Cardiac fibroblast (primary cell): ENCODE results near the gene RGPD4.
"Not testable (repeated sequence)": the region's sequence is repeated elsewhere in the genome, so short reads cannot be mapped to it uniquely, and the experiment has no call there.

Experiments used
- DNase-seq, 2 donors: peaks; one replicate each; pipeline versions ENCODE4 v3.0.0 to v3.0.0-alpha.2; 2010; ENCODE audit warnings: low read depth in 2 of 2
- H3K4me3 ChIP-seq, 2 donors: replicated peaks in 1 of 2; 1 replicate in 1 of 2; 2 replicates in 1 of 2; pipeline ENCODE4 v1.5.1; 2011; ENCODE audit warnings: low read depth in 2 of 2, low read length in 2 of 2, mild to moderate bottlenecking in 2 of 2, moderate library complexity in 1 of 2
- TF ChIP-seq, protein P1 (sequence below): IDR thresholded peaks from one replicate; pipeline ENCODE4 v1.5.1; 2011; ENCODE audit warnings: low read depth, mild to moderate bottlenecking, low read length, inconsistent platforms

The RGPD4 gene

DNA sequence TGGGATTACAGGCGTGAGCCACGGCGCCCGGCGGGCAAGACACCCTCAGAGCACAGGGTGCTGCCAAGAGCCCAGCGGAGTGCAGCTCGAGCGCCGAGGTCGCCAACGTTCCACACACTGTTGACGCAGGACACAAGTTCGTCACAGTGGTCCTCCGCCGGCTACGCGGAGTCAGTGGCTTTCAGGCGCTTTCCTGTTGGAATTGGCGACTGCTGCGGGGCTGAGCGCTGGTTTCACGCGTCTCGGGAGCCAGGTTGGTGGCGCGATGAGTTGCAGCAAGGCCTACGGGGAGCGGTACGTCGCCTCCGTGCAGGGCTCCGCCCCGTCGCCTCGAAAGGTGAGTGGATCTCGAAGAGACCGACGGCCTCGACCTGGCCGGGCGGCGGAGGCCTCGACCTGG lies at the start of gene RGPD4:
TSS of gene RGPD4 (plus strand) at position 144 of the 400 bp plus-strand sequence. CDS start at position 266, 122 bp downstream.
- H3K4me3 ChIP-seq, DNase-seq: not testable (repeated sequence)

DNA sequence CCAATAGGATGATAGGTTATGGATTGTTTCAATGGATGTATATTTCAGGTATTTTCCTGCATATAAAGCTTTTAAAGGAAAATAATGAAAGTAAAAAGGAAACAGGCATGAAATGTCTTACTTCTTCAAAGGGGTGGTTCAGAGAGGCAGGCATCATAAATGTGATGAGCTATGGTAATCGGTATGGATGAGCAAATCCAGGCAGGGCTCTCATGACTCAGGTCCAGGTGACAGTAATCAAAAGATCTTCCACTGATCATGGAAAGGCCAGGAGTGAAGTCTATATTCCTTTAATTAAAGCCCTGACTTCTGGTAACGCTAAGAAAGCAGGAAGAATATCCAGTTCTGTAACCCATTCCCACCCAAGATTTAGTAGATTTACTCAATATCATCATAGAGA lies 48.7 kb upstream of the RGPD4 start:
- DNase-seq: no peak
- TF ChIP-seq, protein P1, sequence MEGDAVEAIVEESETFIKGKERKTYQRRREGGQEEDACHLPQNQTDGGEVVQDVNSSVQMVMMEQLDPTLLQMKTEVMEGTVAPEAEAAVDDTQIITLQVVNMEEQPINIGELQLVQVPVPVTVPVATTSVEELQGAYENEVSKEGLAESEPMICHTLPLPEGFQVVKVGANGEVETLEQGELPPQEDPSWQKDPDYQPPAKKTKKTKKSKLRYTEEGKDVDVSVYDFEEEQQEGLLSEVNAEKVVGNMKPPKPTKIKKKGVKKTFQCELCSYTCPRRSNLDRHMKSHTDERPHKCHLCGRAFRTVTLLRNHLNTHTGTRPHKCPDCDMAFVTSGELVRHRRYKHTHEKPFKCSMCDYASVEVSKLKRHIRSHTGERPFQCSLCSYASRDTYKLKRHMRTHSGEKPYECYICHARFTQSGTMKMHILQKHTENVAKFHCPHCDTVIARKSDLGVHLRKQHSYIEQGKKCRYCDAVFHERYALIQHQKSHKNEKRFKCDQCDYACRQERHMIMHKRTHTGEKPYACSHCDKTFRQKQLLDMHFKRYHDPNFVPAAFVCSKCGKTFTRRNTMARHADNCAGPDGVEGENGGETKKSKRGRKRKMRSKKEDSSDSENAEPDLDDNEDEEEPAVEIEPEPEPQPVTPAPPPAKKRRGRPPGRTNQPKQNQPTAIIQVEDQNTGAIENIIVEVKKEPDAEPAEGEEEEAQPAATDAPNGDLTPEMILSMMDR: no peak
- H3K4me3 ChIP-seq: no peak overlapping the region

DNA sequence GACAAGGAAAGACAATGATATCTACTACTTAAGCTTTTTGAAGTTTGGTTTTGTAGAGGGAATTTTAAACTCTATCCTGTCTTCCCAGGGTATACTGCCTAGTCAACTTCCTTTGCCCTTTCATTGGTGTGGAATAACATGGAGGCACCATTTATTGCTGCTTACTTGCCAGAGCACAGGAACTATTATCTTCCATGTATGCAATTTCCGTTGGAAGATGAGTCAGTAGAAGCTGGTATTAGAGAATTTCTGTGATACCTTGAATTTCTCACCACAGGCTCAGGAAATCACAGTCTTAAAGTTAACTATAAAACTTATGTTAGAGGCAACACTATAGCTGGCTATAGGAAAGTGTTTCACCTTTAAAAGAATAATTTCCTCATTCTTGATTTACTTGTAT lies 40.9 kb upstream of the RGPD4 start:
- no peak overlapping the region for H3K4me3 ChIP-seq
- TF ChIP-seq, protein P1: no peak
- DNase-seq: no peak

DNA sequence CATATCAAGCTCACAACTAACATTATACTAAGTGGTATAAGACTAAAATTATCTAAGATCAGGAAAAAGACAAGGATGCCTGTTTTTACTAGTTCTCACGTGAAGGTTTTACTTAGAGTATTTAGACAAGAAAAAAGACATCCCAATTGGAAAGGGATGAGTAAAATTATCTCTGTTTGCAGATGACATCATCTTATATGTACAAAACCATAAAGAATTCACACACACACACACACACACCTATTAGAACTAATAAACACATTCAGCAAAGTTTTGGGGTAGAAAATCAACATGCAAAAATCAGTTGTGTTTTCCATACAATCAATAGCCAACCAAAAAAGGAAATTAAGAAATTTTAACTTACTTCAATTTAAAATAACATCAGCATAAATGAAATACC lies 35.9 kb upstream of the RGPD4 start:
- no peak for DNase-seq
- no peak overlapping the region for H3K4me3 ChIP-seq
- TF ChIP-seq, protein P1: no peak

DNA sequence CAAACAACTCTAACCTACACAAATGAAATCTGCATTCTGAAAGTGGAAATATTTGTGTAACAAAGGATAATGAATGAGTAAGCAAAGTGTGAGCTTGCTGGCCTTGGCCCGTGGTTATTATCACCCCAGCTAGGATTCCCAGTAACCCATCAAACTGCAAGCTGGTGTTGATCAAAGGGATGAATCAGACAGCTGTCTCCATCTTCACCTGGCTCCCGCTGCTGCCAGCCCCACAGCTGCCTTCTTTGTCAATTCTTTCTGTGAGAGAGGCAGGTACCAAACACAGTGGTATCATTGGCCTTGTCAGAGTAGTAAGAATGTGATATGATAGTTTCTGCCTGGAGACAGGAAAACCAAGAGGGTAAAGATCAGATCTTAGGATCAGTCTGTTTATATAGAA lies 25.2 kb upstream of the RGPD4 start:
- no peak for DNase-seq
- TF ChIP-seq, protein P1: no peak
- H3K4me3 ChIP-seq: no peak overlapping the region

DNA sequence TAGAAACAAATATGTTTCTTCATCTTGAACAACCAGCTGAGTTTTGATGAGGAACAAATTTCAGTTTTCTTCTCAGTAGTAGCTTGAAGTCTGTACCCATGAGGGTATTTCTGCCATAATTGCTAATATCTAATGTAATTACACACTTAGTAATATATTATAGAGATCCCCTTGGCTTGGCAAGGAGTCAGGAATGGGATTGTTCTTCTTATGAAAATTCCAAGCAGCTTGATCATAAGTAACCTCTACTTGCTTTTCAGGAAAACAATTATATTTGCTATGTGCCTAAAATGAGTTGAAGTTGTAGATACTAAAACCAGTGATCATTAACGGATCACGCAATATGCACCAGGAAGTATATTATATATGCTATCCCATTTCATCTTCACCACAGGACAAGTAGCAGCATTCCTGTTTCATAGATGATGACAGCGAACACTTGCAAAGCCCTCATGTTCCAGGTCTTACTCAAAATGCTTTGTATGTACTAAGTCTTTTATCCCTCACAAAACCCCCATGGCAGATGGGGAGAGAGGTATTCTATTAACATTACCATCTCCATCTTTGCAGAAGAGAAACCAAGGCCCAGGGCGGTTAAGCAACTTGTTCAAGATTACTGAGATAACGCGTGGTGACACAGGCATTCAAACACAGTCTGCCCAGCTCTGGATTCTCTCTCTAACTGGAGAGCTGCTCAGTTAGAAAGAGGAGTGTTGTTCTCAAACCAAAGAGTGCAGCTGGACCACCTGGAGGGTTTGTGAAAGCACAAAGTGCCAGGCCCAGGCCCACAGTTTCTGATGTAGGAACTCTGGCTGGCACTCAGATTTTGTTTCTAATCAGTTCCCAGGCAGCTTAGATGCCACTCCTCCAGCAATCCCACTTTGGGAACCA lies 21.8 kb upstream of the RGPD4 start:
- DNase-seq: no peak
- no peak overlapping the region for H3K4me3 ChIP-seq
- TF ChIP-seq, protein P1: no peak

DNA sequence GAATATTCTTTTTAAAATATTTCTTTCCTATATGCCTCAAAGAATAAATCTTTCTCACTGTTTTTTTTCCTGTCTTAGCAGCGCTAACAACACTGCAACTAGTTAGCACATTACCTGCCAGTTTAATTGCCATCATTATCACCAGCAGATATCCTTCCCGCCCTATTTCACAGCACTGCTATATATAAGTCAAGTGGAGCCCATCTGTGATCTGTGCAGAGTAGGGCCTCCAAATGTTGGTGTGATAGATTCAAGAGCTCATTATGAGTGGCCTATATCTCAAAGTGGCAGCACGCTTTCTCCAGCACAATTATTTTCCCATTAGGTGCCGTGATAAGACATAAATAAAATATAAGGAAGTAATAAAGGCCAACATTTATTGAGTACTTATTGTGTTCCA lies 19.8 kb upstream of the RGPD4 start:
- no peak for DNase-seq
- TF ChIP-seq, protein P1: no peak
- H3K4me3 ChIP-seq: no peak overlapping the region
